NK-92 (cell line): ENCODE data around the gene QSER1.

Source experiments
- DNase-seq: peaks from one replicate; lab custom pipeline; 2025; ENCODE audit not compliant: unreplicated experiment; lab: John Stamatoyannopoulos, UW

The QSER1 gene

DNA sequence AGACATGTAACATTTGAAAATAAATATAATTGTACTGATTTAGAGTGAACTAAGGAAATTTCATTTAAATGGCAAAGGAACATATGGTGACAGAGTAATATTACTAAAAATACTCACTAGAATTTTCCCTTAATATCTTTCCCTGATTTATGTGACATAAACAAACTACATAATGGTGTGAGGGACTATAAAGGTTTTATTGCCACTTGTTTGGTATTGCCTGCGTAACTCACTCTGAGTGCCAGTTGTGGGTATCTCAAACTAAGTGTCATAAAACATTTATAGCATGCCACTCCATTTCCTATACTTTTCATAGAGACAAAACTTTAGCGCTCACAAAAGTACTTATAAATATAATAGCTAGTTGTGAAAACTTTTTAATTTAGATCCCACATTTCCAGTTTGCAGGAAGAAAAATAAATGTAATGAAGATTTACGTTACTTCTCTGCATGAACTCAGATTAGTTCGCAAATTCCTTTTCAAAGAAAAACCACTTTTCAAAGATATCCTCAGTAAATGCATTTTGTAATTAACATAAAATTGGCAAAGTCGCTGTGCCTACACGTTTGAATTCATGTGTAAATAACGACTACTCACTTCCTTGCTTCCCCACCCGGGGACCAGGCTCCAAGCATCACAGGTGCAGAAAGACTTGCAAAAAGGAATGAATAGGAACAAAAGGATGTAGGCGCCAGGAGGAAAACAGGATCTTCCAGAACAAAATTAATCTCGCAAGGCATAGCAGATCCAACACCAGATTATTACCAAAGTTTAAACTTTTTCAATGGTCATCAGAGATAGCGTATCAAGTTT lies 1.6 kb upstream of the QSER1 start:
- no peak for DNase-seq

DNA sequence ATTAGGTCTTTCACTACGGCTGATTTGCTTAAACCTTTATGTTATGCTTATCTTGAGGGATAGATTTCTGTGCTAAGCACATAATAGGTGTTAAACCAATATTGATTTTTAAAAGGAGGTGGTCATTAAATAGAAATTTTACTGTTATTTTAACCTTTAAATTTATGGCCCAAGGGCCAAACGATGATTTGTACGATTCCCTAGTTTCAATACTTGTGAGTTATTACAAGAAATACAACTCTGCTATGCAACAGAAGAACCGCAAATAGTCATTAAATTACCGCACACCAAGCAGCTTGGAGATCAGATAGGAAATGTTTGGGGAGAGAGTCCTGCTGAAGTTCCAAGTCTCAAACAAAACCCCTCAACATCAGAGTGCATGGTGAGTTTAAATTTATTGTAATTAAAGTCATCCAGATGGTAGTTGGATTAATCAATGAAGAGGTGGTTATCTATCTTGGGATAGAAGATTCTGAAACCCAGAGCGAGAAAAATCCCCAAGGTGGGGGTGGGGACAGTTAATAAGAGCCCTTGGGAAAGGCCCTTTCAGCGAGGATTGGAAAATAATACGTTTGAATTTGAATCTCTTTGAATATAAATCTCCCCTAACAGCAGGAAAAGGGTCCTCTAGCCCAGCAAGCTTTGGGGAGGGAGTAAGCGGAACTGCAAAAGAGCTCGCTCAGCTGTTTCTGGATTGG lies 805 bp upstream of the QSER1 start:
- no peak for DNase-seq

DNA sequence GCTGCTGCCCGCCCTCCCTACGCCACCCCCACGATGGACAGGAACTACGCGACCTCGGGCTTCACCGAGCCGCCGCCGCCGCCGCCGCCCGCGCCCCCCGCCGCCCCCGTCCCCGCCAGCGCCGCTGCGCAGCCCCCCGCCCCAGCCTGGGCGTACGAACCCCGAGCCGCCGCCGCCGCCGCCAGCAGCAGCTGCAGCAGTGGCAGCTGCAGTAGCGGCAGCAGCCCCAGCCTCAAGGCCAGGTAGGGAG lies 407 bp downstream of the QSER1 start:
- DNase-seq: no peak

DNA sequence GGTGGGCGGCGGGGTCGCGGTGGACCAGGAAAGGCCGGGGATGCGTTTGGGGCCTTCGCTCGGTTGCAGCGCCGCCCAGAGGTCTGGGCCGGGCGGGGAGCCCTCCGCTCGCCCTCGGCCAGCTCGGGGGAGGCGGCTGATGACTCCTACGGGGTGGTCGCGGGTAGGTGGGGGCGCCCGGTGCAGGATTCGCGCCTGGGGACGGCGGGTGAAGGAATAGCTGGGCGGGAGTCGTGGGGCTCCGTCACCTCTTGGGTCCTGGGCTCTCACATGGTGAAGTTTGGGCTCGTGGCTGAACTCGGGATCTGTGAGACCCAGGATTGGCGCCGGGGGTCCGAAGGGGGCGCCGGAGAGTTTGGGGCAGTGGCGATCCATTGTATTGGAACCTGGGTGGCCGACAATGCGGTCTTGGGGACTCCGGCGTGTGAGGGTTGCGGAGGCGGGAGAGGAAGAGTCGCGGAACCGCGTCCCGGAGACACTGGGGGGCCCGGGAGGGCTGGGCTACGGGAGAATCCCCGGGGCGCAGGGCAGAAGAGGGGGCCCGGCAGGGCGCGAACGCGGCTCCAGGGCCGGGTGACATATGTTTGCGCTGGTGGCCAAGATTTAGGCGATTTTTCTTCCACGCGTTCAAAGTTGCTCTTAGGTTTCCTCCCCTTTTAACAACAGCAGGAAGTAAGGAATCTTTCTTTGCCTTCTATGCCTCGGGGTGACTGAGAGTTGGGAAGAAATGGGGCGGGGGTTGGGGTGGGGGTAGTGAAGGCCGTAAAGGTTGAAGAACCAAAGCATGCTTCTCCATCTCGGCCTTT lies 935 bp downstream of the QSER1 start:
- no peak for DNase-seq

DNA sequence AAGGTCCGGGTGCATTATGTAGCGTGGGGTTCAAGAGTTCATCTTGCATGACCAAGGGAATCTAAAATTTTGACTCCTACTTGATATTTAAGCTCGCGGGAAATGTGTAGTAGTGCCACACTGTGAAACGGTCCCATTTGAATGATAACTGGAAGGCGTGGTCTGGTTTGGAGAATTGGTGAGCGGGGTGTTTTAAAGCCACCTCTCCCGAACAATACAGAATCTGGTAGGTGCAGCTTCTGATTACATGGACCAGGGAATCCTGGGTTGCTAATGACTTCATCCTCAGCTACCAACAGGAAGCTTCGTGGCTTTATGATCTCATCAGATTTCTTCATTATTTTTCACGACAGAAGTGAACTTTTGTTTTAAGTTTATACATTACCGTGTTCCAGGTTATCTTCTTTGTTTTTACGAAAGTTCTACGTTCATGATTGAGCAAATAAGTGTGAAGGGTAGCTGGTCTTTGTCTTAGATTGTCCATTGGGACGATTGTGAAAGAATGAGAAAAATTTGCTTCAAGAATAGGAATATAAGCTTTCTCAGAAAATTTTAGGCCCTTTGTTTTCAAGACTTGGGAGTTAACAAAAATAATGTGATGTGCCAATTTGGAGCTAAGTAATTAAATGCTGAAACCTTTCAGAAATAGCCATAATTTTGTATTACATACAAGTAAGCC lies 1.7 kb downstream of the QSER1 start:
- no peak for DNase-seq

DNA sequence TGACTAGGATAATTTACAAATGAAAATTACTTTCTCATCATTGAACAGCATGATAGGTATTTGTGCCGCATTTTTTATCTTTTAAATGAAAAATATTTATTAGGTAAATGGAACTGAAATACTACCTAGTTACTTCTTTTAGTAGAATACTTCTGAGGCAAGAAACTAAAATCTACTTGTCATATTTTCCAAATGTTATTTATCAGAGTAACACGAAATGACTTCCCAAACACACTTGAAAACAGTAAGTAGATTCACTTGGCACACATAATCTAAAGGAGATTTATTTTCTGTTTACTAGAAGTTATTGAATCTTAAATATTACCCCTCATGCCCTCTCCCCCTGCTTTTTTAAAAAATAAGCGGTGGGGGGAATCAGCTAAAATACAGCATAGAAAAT lies 2.3 kb downstream of the QSER1 start:
- DNase-seq: no peak

DNA sequence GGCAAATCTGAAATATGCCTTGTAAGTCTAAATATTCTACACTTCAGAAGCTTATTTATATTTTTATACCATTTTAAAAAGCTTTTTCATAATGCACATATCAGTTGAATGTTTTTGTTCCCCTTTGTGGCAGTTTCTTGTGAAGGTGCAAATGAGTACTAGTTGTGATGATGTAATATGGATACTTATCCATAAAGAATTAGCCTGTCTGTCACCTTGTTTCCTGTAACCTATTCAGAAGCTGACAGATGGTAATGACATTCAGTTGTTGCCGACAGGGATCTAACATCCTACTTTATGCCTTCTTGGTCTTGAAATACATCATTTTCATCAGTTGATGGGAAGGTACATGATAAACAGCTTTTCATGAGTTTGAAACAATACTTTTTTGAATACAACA lies 2.9 kb downstream of the QSER1 start:
- no peak for DNase-seq

DNA sequence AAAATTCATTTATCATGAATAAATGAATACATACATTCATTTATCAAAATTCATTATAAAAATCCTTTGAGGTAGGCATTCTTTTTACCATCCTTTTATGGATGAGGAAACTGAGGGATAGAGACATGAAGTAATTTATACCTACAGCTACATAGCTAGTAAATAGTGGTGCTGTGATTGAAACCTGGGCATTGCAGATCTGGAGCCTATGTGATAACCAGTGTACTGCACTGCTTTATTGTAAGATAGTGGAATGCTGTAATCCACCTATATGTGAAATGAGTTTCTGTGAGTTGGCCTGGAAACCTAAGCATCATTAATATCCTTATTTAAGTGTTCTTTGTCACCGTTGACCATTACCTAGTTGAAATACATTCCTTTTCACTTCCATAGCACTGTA lies 4.5 kb downstream of the QSER1 start:
- DNase-seq: no peak

DNA sequence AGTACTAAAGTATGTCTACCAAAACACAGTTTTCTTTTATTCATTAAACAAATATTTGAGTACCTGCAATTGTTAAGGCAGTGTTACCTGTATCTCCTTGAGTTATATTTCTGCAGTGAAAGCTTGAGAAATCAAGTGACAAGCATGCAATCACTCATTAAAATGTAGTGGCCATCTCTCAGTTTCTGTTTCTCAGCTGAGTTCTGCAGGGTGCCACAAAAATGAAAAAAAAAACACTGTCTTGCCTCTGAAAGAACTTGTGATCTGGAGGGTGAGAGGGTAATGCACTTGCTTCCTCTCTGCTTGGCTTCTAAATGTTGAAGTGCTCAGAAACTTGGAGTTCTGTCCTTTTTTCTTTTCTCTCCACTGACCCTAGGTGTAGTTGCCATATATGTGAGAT lies 6.8 kb downstream of the QSER1 start:
- no peak for DNase-seq

DNA sequence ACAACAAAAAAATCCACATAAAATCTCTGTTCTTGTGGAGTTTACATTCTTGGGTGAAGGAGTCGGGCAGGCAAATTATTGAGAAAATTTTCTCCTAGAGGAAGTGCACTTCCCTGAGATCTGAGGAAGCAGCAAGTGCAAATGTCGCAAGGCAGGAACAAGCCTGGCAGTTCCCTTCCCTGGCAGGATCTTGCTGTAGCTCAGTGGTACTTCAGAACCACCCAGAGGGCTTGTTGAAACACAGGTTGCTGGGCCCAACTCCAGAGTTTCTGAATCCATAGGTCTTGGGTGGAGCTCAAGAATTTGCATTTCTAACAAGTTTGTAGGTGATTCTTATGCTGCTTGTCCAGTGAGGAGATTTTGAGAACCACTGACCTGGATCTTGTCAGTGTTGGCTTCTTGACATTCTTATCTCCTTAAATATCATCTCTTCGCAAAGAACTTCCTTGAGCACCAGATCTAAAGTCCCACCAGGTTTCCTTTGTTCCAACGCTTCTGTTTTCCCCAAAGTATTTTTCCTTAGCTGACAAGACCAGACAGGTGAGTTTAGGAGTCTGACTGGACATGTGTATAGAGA lies 9.6 kb downstream of the QSER1 start:
- DNase-seq: no peak

DNA sequence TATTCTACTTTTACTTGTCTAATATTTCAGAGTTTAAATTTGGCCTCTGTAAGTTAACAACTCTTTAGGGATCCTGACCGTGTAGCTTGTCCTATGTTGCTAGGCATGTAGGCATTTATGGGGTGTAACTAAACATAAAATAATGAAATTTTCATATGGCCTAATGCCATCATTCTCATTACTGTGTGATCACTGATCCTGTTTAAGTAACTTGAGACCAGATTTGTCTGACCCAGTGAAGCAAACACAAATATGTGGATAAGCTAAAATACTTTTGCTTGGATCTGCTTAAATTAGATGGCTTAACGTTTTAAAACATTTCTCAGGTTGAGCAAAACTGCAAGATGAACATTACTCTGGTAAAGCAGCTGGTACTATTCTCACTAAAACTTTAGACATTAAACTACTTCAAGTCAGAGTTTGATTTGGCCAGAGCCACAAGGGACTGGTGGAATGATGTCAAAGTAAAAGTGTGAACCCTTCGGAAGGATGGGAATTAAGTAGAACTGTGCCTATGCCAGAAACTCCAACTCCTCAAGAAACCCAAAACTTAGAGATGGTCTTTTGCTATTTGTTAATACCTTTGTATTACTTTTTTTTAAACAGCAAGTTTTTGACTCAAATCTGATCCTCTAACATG lies 12.5 kb downstream of the QSER1 start:
- no peak for DNase-seq

DNA sequence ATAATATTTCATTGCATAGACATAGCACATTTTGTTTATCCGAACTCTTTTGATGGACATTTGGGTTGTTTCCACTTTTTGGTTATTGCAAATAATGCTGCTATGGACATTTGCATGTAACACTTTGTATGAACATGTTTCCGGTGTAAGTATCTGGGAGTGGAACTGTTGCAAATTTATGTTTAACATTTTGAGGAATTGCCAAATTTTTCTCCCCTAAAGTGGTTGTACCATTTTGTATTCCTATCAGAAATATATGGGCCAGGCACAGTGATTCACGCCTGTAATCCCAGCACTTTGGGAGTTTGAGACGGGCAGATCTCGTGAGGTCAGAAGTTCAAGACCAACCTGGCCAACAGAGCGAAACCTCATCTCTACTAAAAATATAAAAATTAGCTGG lies 16.0 kb downstream of the QSER1 start:
- no peak for DNase-seq

DNA sequence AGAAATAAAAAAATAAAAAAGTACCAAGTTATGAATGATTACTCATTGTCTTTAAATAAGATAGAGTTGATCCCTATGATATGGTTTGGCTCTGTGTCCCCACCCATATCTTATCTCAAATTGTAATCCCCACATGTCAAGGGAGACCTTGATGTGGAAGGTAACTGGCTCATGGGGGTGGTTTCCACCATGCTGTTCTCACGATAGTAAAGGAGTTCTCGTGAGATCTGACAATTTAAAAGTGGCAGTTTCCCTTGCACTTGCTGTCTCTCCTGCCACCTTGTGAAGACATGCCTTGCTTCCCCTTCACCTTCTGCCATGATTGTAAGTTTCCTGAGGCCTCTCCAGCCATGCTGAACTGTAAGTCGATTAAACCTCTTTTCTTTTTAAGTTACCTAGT lies 18.8 kb downstream of the QSER1 start:
- no peak for DNase-seq

DNA sequence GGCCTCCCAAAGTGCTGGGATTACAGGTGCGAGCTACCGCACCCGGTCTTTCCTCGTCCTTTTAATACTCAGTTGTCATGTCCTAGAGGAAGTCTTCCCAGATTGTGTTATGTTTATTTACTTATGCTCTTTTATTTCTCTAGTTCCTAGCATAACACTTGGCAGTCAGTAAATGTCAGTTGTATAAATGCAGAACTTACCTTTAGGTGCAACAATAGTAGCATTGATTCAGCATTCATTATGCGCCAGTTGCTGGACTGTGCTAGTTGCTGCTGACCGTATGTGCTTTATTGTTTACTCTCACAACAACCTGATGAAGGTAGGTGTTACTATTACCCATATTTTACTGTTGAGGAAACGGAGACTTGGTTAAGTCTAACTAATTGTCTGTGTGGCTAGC lies 20.8 kb downstream of the QSER1 start:
- DNase-seq: no peak

DNA sequence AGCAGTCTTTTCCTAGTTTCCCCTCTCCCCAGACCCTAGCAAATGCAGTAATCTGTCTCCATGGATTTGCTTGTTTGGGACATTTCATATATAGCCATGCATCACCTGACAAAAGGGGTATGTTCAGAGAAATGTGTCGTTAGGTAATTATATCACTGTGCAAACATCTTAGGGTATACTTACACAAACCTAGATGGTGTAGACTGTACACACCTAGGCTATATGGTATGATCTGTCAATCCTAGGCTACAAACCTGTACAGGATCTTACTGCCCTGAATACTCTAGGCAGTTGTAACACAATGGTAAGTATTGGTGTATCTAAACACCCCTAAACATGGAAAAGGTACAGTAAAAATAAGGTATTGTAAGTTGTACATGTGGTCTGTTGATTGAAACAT lies 23.8 kb downstream of the QSER1 start:
- DNase-seq: no peak

DNA sequence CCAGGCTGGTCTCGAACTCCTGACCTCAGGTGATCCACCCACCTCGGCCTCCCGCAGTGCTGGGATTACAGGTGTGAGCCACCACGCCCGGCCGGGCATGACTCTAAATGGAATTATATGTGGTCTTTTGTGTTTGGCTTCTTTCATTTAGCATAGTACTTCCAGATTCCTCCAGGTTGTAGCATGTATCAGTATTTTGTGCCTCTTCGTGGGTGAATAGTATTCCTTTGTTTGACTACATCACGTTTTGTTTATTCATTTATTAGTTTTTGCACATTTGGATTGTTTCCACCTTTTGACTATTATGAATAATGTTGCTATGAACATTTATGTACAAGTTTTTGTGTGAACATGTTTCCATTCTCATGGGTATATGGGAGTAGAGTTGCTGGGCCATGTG lies 24.4 kb downstream of the QSER1 start:
- no peak for DNase-seq

DNA sequence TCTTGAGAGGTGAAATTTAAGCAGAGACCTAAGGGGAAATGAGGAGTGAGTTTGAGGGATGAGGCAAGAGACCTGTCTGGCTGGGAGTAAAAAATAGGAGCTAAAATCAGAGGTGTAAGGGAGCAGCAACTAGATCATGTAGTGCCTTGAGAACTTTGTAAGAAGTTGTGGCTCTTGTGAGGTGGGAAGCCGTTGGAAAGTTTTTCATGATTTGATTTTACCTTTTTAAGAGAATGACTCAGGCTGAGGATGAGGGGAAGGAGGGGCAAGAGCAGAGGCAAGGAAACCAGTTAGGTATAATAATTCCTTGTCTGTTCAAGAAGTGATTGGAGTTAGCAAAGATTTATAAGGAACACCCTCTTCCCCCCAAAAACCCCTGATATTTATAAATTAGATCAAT lies 25.8 kb downstream of the QSER1 start:
- no peak for DNase-seq

DNA sequence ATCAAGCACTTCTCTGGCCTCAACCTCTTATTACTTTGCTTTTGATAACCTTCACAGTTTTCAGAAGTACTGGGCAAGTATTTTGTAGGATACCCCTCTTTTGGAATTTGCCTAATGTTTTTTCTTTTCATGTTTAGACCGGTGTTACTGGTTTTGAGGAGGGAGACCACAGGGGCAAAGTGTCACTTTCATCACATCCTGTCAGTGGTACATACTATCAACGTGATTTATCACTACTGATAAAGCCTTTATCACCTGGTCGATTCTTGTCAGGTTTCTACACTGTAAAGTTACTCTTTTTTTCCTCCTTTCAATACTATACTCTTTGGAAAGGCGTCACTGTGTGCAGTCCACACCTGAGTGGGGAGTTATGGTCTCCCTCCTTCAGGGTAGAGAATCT lies 26.7 kb downstream of the QSER1 start:
- DNase-seq: no peak

DNA sequence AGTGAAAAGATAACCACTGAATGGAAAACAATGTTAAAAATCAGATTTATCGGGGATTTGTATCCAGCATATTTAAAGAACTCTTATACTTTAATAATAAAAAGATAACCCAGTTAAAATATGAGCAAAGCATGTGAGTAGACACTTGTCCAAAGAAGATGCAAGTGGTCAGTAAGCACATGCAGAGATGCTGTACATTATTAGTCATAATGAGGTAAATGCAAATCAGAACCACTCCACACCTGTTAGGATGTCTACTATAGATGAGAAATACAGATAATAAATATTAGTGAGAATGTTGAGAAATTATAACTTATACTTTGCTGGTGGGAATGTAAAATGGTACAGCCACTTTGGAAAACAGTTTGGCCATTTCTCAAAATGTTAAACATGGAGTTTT lies 28.0 kb downstream of the QSER1 start:
- DNase-seq: no peak

DNA sequence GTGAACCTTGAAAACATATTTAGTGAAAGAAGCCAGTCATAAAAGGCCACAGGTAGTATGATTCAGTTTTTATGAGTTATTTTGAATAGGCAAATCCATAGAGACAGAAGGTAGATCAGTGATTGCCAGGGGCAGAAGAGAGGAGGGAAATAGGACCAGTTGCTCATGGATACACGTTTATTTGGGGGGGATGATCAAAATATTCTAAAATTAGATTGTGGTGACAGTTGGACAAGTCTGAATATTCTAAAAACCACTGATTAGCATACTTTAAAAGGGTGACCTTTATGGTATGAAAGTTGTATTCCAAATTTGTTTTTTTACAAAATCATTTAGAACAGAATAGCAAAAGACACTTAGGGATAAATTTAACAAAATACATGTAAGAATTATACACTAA lies 28.6 kb downstream of the QSER1 start:
- no peak for DNase-seq

DNA sequence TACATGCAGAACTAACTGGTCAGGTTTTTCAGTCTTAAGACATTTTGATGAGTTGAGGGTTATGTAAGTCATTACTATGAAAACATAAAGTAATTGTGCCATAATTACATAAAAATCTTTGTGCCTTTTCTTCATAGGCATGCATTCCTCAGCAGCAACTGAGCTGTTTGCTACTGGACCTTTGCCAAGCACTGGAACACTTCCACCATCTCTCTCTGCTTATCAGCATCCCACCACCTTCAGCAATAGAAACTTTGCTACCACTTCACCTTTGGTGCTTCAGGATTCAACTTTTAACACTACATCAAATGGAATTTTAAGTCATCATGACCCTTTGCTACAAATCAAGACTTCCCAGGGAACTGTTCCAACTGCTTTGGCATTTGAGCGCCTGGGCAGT lies 39.0 kb downstream of the QSER1 start:
- no peak for DNase-seq
